ENCODE results near the gene KIAA1191. TPM values are rescaled to one million over a fixed set of nuclear protein-coding genes. Genes with fewer than 3 reads are reported as not detected.

KIAA1191 gene
- total RNA-seq, 1 donor from 2014 or later, result 109 TPM

DNA sequence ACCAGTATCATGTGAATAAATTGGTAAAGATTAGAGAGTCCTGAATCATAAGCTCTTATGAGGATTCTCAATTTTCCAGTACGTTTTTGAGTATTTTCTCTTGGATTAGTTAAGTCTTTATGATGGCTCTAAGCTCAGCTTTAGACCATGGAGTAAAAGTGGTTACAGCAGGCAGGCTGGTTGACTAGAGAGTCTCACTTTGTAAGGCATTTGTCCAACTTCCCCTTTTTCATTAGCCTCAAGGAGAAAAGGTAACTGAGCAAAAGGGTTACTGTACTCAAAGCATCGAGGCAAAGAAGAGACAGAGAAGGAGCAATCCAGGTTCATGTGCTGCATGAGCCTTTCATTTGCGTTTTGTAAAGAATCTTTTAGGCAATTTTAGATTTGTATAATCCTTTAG is 18.3 kb upstream of the KIAA1191 start:
- Mint-ChIP-seq H3K9me3 (ENCODE audit: low read depth) (no peaks in the 10 kb centered on the region), H3K27me3 (no peaks in the 10 kb centered on the region), H3K4me3 (ENCODE audit: low read depth) (no peak overlapping the region), H3K4me1 (ENCODE audit: low read depth) (no peaks in the 10 kb centered on the region), H3K36me3 (ENCODE audit: insufficient read depth) (peaks cover 10% of the 10 kb centered on the region), H3K27ac (no peak overlapping the region)
- DNase-seq (ENCODE audit: low spot score, unreplicated experiment), result no peak
- TF ChIP-seq, protein P1, sequence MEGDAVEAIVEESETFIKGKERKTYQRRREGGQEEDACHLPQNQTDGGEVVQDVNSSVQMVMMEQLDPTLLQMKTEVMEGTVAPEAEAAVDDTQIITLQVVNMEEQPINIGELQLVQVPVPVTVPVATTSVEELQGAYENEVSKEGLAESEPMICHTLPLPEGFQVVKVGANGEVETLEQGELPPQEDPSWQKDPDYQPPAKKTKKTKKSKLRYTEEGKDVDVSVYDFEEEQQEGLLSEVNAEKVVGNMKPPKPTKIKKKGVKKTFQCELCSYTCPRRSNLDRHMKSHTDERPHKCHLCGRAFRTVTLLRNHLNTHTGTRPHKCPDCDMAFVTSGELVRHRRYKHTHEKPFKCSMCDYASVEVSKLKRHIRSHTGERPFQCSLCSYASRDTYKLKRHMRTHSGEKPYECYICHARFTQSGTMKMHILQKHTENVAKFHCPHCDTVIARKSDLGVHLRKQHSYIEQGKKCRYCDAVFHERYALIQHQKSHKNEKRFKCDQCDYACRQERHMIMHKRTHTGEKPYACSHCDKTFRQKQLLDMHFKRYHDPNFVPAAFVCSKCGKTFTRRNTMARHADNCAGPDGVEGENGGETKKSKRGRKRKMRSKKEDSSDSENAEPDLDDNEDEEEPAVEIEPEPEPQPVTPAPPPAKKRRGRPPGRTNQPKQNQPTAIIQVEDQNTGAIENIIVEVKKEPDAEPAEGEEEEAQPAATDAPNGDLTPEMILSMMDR (IDR thresholded peaks at IDR 0.05; ENCODE audit: unreplicated experiment), result no peak

- no peak overlapping the region for H3K4me3 Mint-ChIP-seq (ENCODE audit: low read depth)
- H3K36me3 Mint-ChIP-seq (ENCODE audit: insufficient read depth), result peaks cover 4% of the 10 kb centered on the region
- no peaks in the 10 kb centered on the region for H3K27me3 Mint-ChIP-seq
- H3K27ac Mint-ChIP-seq, result no peak overlapping the region
- no peak for DNase-seq (ENCODE audit: low spot score, unreplicated experiment)
- H3K4me1 Mint-ChIP-seq (ENCODE audit: low read depth), result no peaks in the 10 kb centered on the region
- TF ChIP-seq, protein P1 (IDR thresholded peaks at IDR 0.05; ENCODE audit: unreplicated experiment), result no peak
- no peaks in the 10 kb centered on the region for H3K9me3 Mint-ChIP-seq (ENCODE audit: low read depth)
Observed at GRCh38 chr5:176373100-176373818, 11.7 kb upstream of the KIAA1191 start.

GRCh38 chr5:176371621-176372539 is 10.3 kb upstream of the KIAA1191 start:
- TF ChIP-seq, protein P1 (IDR thresholded peaks at IDR 0.05; ENCODE audit: unreplicated experiment), result no peak
- Mint-ChIP-seq H3K4me3 (ENCODE audit: low read depth) (no peak overlapping the region), H3K27ac (no peak overlapping the region), H3K36me3 (ENCODE audit: insufficient read depth) (peaks cover 15% of the 10 kb centered on the region), H3K9me3 (ENCODE audit: low read depth) (no peaks in the 10 kb centered on the region), H3K27me3 (peaks cover 7% of the 10 kb centered on the region), H3K4me1 (ENCODE audit: low read depth) (no peaks in the 10 kb centered on the region)
- DNase-seq (ENCODE audit: low spot score, unreplicated experiment), result no peak

GRCh38 chr5:176369934-176370711 is 8.6 kb upstream of the KIAA1191 start:
- no peaks in the 10 kb centered on the region for H3K4me1 Mint-ChIP-seq (ENCODE audit: low read depth)
- TF ChIP-seq, protein P1 (IDR thresholded peaks at IDR 0.05; ENCODE audit: unreplicated experiment), result no peak
- no peak overlapping the region for H3K4me3 Mint-ChIP-seq (ENCODE audit: low read depth)
- DNase-seq (ENCODE audit: low spot score, unreplicated experiment), result no peak
- no peak overlapping the region for H3K27ac Mint-ChIP-seq
- no peaks in the 10 kb centered on the region for H3K9me3 Mint-ChIP-seq (ENCODE audit: low read depth)
- peaks cover 10% of the 10 kb centered on the region for H3K27me3 Mint-ChIP-seq
- H3K36me3 Mint-ChIP-seq (ENCODE audit: insufficient read depth), result peaks cover 15% of the 10 kb centered on the region

DNA sequence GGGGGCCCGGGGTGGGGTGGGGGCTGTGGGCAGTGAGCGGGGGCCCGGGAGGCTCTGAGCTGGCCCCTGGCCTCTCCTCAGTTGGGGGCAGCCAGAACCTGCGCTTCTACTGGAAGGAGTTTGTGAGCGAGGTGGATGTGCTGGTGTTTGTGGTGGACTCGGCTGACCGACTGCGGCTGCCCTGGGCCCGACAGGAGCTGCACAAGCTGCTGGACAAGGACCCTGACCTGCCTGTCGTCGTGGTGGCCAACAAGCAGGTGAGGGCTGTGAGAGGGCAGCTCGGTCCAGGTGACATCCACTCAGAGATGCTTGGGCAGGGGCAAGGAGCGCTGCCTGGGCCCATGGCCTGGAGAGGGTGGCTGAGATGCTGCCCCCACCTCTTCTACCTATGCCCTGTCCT is 7.2 kb upstream of the KIAA1191 start:
- Mint-ChIP-seq H3K4me1 (ENCODE audit: low read depth) (no peaks in the 10 kb centered on the region), H3K27ac (no peak overlapping the region), H3K27me3 (peaks cover 19% of the 10 kb centered on the region), H3K4me3 (ENCODE audit: low read depth) (no peak overlapping the region), H3K9me3 (ENCODE audit: low read depth) (no peaks in the 10 kb centered on the region), H3K36me3 (ENCODE audit: insufficient read depth) (peaks cover 15% of the 10 kb centered on the region)
- TF ChIP-seq, protein P1 (IDR thresholded peaks at IDR 0.05; ENCODE audit: unreplicated experiment), result no peak
- DNase-seq (ENCODE audit: low spot score, unreplicated experiment), result no peak

Measured in progenitor cell of endocrine pancreas (in vitro differentiated cells).